GM19099 (cell line): Measurements from ENCODE around the gene CCDC70.

Source experiments
- POLR2A ChIP-seq: IDR thresholded peaks from 3 replicates; pipeline ENCODE4 v1.6.1; 2011; ENCODE audit warnings: low read depth; ENCODE audit not compliant: insufficient read length; ENCODE audit errors: extremely low read depth

CCDC70 gene

DNA sequence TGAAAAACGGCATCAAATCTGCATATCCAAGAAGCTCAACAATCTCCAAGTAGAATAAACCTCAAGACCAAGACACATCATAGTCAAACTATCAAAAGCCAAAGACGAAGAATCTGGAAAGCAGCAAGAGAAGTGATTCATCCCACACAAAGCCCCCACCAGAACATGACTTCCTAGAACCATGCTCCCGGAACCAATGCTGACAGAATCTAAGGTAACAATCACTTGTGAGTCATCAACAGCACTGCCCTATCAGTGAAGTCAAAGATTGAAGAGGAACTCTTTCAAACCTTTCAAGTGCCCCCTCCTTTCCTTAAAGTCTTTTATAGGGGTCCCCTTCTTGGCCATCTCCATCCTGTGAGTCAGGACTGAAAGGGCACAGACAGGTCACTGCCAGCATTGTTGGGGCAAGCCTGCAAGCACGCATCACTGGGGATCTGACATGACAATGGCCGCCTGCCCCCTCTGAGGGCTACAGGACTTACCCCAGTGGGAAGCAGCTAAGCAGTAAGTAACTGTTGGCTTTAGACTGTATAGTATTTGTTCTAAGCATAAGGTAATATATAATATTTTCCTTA is at the start of gene CCDC70:
CCDC70 (plus strand) TSS at position 247 of the 578 bp plus-strand sequence. CDS start 3,443 bp downstream, outside the sequence.
- TF ChIP-seq POLR2A = no peak

- no peak for TF ChIP-seq POLR2A
These were observed 47.7 kb upstream of the CCDC70 start for GRCh38 chr13:51814071-51814470.

DNA sequence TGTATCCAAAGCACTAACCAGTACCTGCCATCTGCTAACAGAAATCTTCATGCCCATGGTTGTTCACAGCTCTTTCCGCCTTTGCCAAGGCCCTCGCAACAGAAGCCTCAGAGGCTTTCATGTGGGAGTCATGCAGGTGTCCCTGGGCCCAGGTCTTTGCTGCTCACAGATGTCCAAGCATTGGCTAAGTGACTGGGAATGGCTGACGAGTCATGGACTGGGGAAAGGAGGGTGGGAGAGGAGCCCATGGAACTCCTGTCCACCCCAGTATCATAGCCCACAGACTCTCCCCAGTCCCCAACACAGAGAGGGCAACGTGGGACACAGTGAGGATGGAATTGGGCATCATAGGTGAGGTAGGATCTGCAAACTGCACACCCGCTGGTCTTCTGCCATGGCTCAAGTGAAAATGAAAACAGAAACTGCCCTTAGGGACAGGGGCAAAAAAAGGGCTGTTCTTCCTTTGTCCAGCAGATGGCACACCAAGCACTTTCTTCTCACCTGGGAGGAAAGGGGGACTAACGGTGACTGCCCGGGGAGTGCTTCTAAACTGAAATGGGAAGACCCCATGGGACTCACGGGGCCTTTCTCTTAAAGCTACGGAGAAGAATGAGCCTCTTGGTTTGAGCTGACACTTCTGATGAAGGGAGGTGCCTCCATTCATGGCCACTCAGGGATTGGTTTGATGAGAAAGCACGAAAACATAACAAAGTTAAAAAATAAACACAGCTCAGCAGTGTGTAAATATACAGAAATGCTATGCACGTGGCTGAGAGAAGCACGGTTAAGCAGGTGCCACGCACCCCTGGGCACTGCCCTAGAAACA is 46.7 kb upstream of the CCDC70 start:
- TF ChIP-seq POLR2A = peak; percentile 44

DNA sequence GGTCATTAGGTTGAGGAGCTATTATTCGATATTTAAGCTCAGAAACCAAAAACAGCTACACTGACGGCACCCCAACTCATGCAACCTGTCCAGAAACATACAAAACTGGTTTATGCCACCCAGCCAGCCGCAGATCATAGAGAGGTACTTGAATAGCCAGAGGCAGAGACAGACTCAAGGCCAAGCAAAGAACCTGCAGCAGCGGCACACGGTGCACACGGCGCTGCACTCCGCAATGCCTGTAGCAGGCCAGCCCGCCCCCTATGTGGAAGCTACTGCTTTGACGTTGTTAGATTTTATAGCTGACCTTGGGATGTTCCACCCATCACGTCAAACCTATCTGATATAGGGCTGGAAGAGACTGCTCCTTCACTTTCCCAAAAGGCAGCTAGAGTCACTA is 45.9 kb upstream of the CCDC70 start:
- TF ChIP-seq POLR2A = no peak

DNA sequence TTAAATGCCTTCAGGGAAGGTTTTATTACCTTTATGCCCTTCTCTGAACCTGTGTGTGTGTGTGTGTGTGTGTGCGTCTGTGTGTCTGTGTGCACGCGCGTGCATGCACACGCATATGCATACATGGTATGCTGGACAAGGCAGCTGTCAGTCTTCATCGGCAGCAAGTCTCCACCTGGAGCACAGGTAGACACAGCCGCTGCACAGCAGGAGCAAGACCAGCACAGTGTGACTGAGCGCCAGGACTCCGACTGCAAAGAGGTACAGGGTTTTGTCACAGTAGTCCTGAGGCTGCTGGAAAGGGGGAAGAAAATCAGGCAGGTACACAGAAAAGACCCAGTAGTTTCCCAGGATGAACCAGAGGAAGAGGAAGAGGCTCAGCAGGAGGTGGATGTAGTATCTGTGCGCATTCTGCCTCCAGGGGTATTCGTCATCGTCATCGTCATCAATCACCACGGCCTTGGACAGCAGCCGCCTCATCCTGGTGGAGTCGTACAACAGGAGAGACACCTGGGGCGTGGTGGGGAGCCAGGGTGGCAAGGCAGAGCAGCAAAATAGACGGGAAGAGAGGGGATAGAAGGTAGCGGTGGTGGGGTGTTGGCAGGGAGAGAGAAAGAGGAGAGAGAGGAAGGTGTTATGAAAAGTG is 45.0 kb upstream of the CCDC70 start:
- TF ChIP-seq POLR2A = no peak

- no peak for TF ChIP-seq POLR2A
These were observed 44.1 kb upstream of the CCDC70 start for GRCh38 chr13:51817717-51818116.

DNA sequence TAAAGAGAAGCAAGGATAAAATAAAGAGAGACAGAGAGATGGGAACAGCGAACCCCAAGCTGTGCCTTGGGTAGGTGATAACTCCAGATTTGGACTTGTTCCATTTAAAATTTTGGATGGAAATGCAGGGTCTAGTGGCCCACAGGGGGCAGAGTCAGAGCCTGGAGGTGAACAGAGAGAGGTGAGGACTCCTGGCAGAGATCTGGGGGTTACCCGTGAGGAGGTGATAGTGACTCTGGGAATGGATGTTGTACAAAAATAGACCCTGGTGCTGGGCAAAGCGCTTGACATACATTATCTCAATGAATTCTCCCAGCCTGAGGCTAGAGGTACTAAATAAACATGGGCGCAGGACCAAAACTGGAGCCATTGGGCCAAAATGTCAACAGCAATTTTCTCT is 43.5 kb upstream of the CCDC70 start:
- no peak for TF ChIP-seq POLR2A

DNA sequence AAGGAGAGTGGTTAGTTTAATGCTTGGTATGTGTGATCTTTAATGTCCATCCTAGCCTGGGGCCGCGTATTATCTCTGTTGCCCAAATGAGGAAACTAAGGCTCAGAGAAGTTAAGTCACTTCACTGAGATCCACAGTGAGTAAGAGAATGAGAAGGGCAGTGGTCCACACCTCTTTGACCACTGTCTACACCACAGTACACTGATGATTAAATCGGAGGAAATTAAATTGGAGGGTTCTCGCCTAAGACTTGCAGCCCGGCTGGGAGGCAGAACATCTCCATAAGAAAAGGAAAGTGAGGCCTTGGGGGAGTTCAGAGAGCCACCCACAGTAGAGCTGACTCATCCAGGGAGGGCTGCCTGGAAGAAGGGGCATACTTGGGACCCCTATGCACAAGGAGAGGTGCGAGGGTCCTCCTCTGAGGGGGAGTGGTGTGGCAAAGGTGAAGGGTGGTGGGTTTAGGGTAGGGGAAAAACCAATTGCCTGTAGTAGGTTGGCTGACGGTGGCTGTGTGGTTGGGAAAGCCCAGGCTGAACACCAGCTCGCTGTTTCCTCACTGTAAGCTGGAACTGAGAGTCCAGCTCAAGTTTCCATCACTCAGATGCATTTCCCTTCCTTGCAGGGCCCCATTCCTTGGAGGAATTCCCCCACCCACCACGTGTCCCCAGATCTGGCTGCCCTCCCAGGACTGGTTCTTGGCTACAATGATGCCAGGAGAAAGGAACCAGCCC is 42.8 kb upstream of the CCDC70 start:
- no peak for TF ChIP-seq POLR2A

- no peak for TF ChIP-seq POLR2A
These were observed 42.2 kb upstream of the CCDC70 start for GRCh38 chr13:51819544-51819943.

- no peak for TF ChIP-seq POLR2A
These were observed 41.7 kb upstream of the CCDC70 start for GRCh38 chr13:51820016-51820597.

DNA sequence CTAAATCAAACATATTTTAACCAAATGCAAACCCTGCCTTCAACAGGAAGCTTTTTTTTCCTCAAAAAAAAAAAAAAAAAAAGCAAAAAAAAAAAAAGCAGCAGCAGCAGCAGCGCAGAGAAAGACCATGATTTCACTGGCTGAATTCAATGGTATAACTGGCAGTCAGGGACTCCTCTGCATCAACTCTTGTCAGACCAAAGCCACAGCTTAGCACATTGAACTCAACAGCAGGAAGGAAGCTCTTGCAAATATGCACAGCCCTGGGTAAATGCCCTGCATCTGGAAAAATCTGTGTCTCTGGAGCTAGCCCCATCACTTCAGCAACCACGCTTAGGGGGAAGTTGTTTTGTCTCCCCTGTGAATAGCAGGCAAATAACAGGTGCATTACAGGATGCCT is 40.2 kb upstream of the CCDC70 start:
- no peak for TF ChIP-seq POLR2A

- no peak for TF ChIP-seq POLR2A
These were observed 39.5 kb upstream of the CCDC70 start for GRCh38 chr13:51822106-51822815.

- no peak for TF ChIP-seq POLR2A
These were observed 38.4 kb upstream of the CCDC70 start for GRCh38 chr13:51823359-51823758.

DNA sequence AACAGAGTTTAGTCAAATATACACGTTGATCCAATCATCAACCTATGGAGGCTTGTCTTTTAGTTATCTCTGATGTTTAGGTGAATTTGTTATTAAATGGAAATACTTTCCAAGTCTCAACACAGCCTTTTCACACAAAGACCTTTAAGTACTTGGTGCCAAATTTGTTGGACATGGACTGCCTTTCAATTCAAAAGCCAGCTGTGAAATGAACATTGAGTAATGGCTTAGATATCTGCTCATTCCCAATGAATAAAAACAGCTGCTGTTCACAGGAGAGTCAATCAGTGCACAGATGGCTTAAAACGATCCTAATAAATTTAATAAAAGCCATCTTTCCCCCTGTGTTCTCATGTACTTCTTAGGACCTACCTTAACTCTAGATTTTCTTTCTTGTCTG is 37.9 kb upstream of the CCDC70 start:
- TF ChIP-seq POLR2A = no peak
